Measurements from ENCODE around the gene ANKRD34B.
"Not testable (repeated sequence)": the region's sequence is repeated elsewhere in the genome, so short reads cannot be mapped to it uniquely, and the experiment has no call there.

ANKRD34B gene

DNA sequence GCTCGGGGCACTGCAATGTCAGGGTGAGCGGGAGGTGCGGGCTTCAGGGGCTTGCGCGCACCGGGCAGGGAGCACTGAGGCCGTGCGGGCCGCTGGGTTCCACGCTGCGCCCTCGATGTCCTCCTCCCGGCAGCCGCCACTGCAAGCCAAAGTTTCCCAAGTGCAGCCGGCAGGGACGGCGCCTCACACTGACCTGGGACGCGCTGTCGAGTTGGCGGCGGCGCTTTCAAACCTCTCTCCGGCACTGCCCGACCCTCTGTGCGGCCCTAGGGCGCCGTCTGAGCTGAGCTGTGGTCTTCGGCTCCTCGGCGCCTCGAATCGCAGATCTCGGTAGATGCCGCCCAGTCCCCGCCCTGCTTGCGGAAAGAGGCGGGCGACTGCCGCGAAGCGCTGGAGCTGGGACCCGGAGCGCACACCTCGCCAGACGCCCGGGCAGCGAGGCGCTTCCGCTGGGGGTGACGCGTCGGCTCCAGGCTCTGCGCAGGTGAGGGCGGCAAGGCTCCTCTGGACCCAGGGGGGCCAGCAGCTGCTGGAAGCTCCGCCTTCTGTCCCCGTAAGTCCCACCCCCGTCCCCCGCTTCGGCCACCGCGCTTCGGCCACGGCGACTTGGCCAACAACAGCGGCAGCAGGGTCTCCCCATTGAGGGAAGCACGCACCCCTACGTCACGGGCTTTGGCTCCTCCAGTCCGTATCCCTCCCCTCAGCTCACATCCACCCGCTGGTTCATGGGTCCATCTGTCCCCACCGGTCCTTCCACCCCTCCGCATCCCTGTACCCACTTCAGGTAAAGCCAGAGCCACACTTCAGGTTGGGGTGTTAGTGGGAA, at the start of gene ANKRD34B:
TSS of gene ANKRD34B (minus strand) at position 320 of the 826 bp plus-strand sequence. CDS start 10,261 bp downstream, outside the sequence.
- DNase-seq, result no peak

DNA sequence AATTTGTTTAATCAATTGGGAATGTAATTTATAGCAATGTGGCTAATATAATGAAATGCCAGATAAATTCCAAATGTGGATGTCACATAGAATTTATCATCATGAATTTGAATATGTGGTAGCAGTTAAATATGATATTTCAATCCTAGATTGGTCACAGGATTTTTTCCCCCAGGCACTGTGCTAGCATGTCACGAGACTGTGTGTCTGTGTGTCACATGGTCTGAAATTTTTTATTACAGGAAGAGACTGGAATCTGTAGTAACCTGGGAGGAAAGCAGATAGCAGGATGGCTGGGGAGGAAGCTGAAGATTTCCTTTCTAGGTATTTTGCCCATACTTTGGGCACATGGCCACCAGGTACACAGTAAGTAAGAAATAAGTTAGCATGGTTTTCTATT, 49.0 kb upstream of the ANKRD34B start:
- no peak for DNase-seq

DNA sequence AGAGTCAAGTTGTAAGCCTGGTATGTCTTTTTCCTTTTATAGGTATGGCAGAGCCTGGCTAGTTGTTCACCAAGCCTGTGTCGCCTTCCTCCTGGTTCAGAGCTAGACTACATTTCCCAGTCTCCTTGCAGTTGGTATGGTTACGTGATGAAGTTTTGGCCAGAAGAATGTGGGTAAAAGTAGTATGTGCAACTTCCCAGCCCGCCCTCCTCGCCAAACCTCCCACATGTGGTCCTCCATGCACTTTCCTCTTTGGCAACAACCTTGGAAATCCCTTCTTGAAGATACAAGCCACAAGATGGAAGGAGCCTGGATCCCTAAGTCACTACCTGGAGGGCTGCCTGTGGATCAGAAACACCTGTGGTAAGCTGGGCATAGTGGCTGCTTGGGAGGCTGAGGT, 48.4 kb upstream of the ANKRD34B start:
- no peak for DNase-seq

DNA sequence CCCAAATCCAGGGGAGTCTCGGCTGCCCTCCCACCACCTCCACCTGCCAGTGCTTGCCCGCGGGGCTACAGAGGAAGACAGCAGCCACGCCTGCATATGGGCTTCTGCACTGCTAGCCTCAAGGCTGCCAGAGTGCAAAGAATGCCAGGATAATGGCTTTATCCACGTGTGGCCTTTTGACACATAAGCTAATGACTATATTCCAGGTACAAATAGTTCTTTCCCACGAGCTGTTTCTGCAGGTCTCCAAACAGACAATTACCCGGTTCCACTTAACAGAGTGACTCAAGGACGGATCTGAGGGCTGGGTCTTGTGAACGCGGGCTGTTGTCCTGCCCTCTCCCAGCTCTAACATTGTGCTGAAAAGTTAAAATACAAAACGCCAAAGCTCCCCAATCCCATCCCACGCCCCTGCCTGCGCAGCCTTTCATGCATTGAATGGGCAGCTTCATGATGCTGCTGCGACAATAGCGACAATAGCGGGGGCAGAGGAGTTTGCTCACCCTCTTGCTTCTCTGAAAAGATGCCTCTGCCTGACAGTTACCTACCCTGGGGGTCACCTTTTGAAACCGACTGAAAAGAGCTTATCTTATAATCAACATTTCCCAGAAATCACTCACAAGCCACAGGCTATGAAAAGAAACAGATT, 45.3 kb upstream of the ANKRD34B start:
- DNase-seq, result no peak

DNA sequence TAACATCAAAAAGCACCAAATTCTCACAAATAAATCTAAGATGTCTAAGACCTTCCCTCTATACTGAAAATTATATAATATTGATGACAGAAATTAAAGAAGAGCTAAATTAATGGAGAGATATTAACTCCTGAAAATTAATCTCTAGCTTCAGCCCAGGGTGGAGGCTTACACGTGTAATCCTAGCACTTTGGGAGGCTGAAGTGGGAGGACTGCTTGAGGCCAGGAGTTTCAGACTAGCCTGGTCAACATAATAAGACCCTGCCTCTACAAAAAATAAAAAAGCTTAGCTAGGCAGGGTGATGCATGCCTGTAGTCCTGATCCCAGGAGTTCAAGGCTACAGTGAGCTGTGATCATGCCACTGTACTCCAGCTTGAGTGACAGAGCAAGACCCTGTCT, 39.6 kb upstream of the ANKRD34B start:
- no peak for DNase-seq

DNA sequence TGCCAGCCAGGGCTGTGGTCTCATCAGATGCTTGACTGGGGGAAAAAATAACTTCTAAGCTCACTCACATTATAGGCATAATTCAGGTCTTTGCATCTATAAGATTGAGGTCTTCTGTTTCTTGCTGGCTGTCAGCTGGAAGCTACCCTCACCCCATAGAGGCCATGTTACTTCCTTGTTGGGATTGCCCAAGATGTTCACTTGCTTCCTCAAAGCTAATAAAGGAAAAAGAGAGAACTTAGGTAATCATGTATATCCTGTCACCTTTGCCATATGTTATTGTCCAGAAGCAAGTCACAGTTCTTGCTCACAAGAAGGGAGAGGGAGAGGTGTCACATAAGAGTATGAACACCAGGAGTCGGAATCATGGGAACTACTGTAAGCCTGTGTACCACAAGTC, 38.7 kb upstream of the ANKRD34B start:
- DNase-seq, result no peak

DNA sequence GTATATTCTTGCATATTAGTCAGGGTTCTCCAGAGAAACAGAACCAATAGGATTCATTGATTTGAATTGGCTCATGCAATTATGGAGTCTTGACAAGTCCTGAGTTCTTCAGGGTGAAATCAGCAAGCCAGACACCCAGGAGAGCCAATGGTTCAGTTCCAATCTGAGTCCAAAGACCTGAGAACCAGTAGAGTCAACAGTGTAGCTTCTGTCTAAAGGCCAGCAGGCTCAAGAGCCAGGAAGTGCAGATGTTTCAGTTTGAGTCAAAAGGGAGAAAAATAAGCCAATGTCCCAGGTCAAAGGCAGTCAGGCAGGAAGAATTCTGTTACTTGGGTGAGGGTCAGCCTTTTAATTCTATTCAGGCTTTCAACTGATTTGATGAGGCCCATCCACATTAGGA, 37.8 kb upstream of the ANKRD34B start:
- DNase-seq, result no peak

DNA sequence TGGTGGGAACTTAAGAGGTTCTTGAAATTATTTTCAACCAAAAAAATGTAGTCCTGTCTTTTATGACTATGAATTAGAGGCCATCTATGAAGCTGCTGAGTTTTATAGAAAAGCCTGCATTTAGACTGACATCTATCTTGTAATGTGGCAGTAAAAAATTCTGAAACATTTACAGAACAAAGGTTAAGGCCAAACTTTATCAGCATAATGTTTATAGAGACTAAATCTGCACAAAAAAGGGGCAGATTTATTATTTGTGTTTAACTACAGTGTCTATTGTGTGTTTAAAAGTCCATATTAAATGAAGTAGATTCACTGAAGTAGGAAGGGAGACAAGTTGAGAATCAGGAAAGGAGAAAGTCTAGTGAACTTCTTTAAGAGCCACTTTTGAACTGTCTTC, 37.3 kb upstream of the ANKRD34B start:
- DNase-seq, result no peak

DNA sequence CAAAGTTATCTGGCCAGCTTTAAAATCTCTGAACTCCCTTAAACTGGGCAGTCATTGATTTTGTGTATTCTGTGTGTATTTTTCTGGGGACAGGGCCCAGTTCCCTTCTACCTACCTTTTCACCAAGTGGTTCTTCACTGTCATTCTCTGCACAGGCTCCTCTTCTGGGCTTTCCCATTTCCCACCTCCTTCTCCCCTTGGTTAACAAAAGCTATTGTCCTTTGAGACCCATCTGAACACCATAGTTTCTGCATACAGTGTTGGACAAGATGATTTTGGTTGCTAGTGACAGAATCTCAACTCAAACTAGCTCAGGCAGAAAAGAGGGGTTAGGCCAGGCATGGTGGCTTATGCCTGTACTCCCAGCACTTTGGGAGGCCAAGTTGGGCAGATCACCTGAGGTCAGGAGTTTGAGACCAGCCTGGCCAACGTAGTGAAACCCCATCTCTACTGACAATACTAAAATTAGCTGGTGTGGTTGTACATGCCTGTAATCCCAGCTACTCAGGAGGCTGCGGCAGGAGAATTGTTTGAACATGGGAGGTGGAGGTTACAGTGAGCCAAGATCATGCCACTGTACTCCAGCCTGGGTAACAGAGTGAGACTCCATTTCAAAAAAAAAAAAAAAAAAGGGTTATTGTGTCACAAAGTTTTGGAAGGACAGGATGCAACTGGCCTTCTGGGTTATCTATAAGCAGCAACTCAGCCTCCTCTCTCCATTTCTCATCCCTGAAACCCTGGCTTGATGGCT, 31.0 kb upstream of the ANKRD34B start:
- DNase-seq, result no peak

DNA sequence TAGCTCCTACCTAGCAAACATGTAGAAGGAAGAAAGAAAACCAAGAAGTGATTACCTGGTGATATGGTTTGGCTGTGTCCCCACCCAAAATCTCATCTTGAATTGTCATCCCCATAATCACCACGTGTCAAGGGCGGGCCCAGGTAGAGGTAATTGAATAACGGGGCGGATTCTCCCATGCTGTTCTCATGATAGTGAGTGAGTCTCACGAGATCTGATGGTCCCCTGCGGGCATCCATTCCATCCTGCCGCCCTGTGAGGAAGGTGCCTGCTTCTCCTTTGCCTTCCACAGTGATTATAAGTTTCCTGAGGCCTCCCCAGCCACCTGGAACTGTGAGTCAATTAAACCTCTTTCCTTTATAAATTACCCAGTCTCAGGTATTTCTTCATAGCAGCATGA, 27.4 kb upstream of the ANKRD34B start:
- DNase-seq, result no peak

DNA sequence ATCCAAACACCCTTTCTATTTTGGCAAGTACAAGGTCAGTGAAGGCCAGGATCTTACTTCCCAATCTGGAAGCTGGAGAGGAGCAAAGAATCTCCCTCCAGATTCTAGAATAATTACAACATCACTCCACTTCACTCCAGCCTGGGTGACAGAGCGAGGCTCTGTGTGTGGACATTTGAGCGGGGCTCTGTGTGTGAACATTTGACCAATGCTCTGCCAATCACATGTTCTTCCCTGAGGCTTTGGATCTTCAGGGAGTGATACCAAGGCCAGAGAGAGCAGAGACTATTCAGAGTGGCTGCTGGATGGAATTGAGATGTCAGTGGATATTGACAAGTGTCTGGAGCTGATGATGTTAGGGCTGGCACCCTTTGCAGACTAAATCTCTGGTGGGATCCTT, 24.7 kb upstream of the ANKRD34B start:
- no peak for DNase-seq

DNA sequence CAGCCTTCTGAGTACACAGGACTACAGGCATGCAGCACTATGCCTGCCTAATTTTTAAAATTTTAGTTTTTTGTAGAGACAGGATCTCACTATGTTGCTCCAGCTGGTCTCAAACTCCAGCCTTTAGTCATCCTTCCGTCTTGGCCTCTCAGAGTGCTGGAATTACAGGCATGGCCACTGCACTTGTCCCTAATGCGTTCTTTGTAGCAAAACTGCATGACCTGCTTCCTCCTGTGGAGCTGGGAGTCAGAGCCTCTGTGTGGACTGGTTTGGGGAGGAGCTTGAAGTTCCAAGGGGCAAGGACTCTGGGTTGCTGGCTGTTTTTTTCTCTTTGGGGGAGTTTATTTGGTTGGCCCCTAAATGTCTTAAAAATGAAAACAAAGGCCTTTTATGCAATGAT, 22.7 kb upstream of the ANKRD34B start:
- DNase-seq, result no peak

DNA sequence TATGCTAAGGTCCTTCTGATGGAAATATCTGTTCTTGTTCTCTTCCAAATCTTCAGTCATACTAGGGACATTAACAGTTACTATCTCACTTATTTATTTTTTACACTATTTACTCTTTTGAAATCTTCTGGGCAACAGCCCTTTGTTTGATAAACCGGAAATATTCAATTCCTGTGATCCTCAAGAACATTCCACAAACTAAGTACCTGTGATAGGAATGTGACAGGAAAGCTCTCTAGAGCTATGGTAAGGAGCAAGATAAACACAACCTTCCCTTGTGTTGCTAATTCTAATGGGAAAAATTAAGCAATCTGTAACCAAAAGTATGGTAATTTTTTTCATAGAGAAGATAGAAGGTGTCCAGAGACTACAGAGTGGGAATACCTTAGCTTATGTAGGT, 22.0 kb upstream of the ANKRD34B start:
- DNase-seq, result no peak

DNA sequence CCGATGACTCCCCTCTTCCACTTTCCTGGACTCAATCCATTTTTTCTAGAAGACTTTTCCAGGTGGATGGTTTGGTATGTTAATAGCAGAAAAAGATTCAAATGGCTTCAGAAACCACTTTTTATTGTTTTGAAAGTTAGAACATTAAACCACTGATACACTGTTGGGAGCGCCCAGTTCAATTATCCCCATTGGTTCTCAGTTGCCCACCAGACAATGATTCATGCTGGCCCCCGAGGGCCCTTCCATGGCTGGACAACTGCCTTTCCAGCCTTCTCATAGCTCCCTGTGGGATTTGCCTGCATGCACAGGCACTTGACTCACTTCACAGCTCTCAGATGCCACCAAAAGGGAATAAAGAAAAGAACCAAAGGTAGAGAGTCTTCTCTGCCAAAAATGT, 21.3 kb upstream of the ANKRD34B start:
- no peak for DNase-seq

DNA sequence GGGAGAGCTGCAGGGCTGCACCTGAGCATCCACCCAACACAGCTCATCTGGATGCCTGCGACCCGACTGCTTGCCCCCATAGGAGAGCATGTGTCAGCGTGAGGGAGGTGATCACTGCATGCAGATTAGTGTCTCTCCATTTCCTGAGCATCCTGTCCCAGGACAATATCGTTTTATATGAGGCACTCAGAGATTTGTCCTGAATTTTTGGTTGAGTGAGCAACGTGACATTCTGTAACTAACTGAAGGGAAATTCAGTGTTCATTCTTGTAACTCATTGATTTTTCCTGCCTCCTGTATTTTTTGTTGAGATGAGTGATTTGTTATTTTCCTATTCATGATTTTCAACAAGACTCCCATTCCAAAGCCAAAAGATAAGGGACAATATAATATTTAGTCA, 20.7 kb upstream of the ANKRD34B start:
- DNase-seq, result no peak

DNA sequence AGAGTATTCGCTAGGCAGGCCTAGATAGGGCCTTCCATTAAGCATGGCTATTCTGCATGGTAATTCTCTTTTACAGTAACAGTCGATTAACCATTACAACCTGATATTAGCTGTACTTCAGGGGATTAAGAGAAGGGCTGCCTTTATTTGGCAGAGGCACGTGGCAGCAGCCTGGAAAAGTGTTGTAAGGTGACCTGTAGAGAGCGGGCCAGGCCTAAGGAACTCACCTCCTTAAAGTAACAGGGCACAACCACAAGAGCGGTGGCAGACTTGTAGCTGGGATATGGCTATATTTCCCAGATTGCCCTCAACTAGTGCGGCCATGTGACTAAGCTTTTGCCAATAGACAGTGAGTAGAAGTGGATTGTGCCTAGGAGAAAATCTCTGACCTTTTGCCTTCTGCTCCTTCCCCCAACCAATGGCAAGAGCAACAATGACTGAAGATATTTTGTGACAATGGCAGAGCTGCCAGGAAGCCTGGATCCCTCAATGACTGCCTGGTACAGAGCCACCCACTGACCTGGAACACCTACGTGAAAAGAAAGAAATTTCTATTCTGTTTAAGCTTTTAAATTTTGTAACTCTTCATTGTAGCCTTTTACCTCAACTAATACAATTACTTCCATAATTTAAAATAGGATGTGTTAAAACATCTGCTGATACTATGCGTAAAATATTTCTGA, 18.9 kb upstream of the ANKRD34B start:
- no peak for DNase-seq

DNA sequence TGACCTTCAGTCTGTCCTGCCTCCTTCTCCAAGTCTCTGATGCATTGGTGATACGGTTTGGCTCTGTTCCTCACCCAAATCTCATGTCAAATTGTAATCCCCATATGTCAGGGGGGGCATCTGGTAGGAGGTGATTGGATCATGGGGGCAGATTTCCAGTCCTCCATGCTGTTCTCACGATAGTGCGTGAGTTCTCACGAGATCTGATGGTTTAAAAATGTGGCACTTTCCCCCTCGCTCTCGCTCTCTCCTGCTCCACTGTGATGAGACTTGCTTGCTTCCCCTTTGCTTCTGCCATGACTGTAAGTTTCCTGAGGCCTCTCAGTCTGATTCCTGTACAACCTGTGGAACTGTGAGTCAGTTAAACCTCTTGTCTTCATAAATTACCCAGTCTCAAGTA, 14.7 kb upstream of the ANKRD34B start:
- DNase-seq, result no peak

DNA sequence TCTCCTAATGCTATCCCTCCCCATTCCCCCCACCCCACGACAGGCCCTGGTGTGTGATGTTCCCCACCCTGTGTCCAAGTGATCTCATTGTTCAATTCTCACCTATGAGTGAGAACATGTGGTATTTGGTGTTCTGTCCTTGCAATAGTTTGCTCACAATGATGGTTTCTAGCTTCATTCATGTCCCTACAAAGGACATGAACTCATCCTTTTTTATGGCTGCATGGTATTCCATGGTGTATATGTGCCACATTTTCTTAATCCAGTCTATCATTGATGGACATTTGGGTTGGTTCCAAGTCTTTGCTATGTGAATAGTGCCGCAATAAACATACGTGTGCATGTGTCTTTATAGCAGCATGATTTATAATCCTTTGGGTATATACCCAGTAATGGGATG, 10.2 kb upstream of the ANKRD34B start:
- DNase-seq, result not testable (repeated sequence)

DNA sequence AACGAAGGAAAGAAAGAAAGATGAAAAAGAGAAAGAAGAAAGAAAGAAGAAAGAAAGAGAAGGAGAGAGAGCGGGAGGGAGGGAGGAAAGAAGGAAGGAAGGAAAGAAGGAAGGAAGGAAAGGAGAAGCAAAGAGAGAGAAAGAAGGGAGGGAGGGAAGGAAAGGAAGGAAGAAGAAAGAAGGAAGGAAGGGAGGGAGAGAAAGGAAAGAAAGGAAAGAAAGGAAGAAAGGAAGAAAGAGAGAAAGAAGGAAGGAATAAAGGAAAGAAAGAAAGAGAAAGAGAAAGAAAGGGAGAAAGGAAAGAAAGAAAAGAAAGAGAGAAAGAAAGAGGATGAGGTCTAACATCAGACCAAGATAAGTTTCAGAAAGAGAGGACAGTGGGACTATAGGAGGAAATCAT, 9.0 kb upstream of the ANKRD34B start:
- no peak for DNase-seq

DNA sequence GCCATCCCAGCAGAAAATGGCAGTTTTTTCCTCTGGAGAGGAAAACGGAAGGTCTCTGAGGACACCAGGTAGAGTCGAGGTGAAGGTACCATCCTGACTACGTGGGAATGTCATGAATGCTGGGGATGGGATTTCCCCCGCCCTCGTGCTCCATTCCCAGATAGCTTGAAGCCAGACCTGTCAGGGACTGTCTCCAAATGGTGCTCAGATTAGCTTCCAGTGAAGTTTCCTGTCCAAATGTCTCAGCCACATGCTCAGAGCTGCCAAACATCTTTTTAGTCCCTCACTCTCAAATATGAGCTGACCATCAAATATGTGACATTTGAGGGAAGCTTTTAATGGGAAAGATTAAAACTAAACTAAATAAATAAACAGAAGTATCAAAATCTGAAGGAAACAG, 7.6 kb upstream of the ANKRD34B start:
- DNase-seq, result no peak

DNA sequence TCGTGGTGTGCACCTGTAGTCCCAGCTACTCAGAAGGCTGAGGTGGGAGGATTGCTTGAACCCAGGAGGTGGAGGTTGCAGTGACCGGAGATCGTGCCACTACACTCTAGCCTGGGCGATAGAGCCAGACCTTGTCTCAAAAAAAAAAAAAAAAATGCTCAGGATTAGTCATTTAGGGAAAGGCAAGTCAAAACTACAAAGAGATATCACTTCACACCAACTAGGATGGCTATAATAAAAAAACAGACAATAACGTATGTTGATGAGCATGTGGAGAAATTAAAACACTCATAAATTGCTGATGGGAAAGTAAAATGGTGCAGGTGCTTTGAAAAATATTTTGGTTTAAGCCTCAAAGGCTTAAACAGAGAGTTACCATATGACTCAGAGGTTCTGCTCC, 6.3 kb upstream of the ANKRD34B start:
- DNase-seq, result no peak

DNA sequence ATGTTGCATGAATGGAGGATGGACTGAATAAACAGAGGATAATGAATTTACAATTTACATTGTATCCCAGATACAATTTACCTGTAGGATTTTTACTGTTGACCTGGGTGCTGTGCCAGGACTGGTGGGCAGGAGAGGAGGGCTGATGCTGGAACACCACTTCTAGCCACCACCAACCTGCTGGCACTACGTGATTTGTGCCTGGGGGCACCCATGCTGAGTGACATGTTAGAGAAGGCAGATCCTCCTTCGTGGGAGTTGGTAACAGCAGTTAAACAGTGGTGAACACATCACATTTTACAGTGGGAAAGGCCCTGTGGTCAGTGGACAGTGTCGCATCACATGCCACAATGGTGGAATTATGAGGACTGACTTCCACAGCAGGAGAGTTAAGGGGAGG, 3.0 kb upstream of the ANKRD34B start:
- DNase-seq, result no peak
